IMR-90 (cell line): ENCODE measurements around the gene CCDC28B. TPM values are rescaled to one million over a fixed set of nuclear protein-coding genes. Genes with fewer than 3 reads are reported as not detected.
A peak's percentile ranks its signal among the peaks of the same experiment; 100 is the strongest.

ENCODE experiments used
- ATAC-seq: fragments of 200-7000 bp; cut with Tn5 transposase; 2 replicates; pipeline ENCODE4 v1.9.1; 2020; ENCODE audit warnings: low read depth, mild to moderate bottlenecking, moderate library complexity
- BruUV-seq: library from RNA; stranded (reverse); fragments of 400-500 nt; replicated peaks from 2 replicates; lab custom pipeline; 2021; lab: Mats Ljungman, UMichigan
- CTCF ChIA-PET: fragments of 300-600 bp; formaldehyde crosslinking; extraction: SDS; loops from one replicate; lab custom pipeline; 2021; ENCODE audit warnings: antibody characterized with exemption; lab: Yijun Ruan, JAX
- POLR2A ChIA-PET: fragments of 300-600 bp; sonication (Branson Sonifier 250); formaldehyde crosslinking; loops from one replicate; lab custom pipeline; 2022; ENCODE audit warnings: antibody characterized with exemption; ENCODE audit not compliant: unreplicated experiment; lab: Charles Lee
- DNase-seq: peaks from one replicate; pipeline ENCODE4 v3.0.0; 2013
- H2AFZ ChIP-seq: replicated peaks from 2 replicates; pipeline ENCODE3; 2013; ENCODE audit warnings: low read length, mild to moderate bottlenecking; ENCODE audit not compliant: poor library complexity
- H2AK5ac ChIP-seq: 2 replicates; pipeline ENCODE4 v1.6.1; 2013; ENCODE audit warnings: low read depth, low read length, inconsistent platforms
- H2AK9ac ChIP-seq: replicated peaks from 2 replicates; pipeline ENCODE3; 2013; ENCODE audit warnings: mild to moderate bottlenecking, low read depth, low read length, moderate library complexity; ENCODE audit not compliant: poor library complexity
- H2BK120ac ChIP-seq: 2 replicates; pipeline ENCODE4 v1.6.1; 2013; ENCODE audit warnings: low read depth, low read length, inconsistent platforms
- H2BK15ac ChIP-seq: 3 replicates; pipeline ENCODE4 v1.6.1; 2013; ENCODE audit warnings: low read depth, low read length, inconsistent platforms
- H2BK20ac ChIP-seq: 2 replicates; pipeline ENCODE4 v1.6.1; 2013; ENCODE audit warnings: low read depth, mild to moderate bottlenecking, inconsistent platforms, low read length, moderate library complexity
- H2BK5ac ChIP-seq: 2 replicates; pipeline ENCODE4 v1.6.1; 2013; ENCODE audit warnings: mild to moderate bottlenecking, low read depth, low read length, inconsistent platforms; ENCODE audit not compliant: poor library complexity, severe bottlenecking
- H3K14ac ChIP-seq: replicated peaks from 2 replicates; pipeline ENCODE4 v1.6.1; 2013; ENCODE audit warnings: low read depth, low read length, inconsistent platforms
- H3K18ac ChIP-seq: 2 replicates; pipeline ENCODE4 v1.6.1; 2013; ENCODE audit warnings: low read depth, low read length, control low read depth
- H3K23ac ChIP-seq: 2 replicates; pipeline ENCODE4 v1.6.1; 2013; ENCODE audit warnings: low read depth, low read length, inconsistent platforms
- H3K27ac ChIP-seq: 2 replicates; pipeline ENCODE4 v1.5.1; 2013; ENCODE audit warnings: mild to moderate bottlenecking, control low read depth, low read length; ENCODE audit not compliant: insufficient read depth
- H3K27me3 ChIP-seq: 2 replicates; pipeline ENCODE4 v1.6.1; 2013; ENCODE audit warnings: low read length; ENCODE audit not compliant: control insufficient read depth, insufficient read depth
- H3K36me3 ChIP-seq: 2 replicates; pipeline ENCODE4 v1.6.1; 2013; ENCODE audit warnings: low read length, mixed read lengths; ENCODE audit not compliant: control insufficient read depth, insufficient read depth
- H3K4ac ChIP-seq: 2 replicates; pipeline ENCODE4 v1.6.1; 2013; ENCODE audit warnings: low read depth, low read length, inconsistent platforms
- H3K4me1 ChIP-seq: 2 replicates; pipeline ENCODE4 v1.6.1; 2013; ENCODE audit warnings: low read length, mixed read lengths; ENCODE audit not compliant: control insufficient read depth, insufficient read depth
- H3K4me2 ChIP-seq: 2 replicates; pipeline ENCODE4 v1.6.1; 2013; ENCODE audit warnings: low read depth, mild to moderate bottlenecking, control low read depth, low read length, moderate library complexity
- H3K4me3 ChIP-seq: 2 replicates; pipeline ENCODE4 v1.5.1; 2013; ENCODE audit warnings: low read depth, mild to moderate bottlenecking, control low read depth, low read length, moderate library complexity; ENCODE audit not compliant: insufficient read depth
- H3K56ac ChIP-seq: 2 replicates; pipeline ENCODE4 v1.6.1; 2013; ENCODE audit warnings: low read length, inconsistent platforms; ENCODE audit not compliant: insufficient read depth; ENCODE audit errors: extremely low read depth
- H3K79me1 ChIP-seq, 2 experiments: 2 replicates each; pipeline ENCODE4 v1.6.1; 2013; ENCODE audit warnings: low read length in 2 of 2, inconsistent platforms in 1 of 2, low read depth in 1 of 2
- H3K9ac ChIP-seq: 2 replicates; pipeline ENCODE4 v1.6.1; 2013; ENCODE audit warnings: low read depth, low read length, control low read depth
- H3K9me1 ChIP-seq: 2 replicates; pipeline ENCODE4 v1.6.1; 2013; ENCODE audit warnings: low read length, inconsistent platforms; ENCODE audit not compliant: insufficient read depth
- H3K9me3 ChIP-seq: 2 replicates; pipeline ENCODE4 v1.6.1; 2013; ENCODE audit warnings: low read length; ENCODE audit not compliant: control insufficient read depth, insufficient read depth
- H4K20me1 ChIP-seq: 2 replicates; pipeline ENCODE4 v1.6.1; 2013; ENCODE audit warnings: low read length, inconsistent platforms; ENCODE audit not compliant: insufficient read depth
- H4K5ac ChIP-seq: 2 replicates; pipeline ENCODE4 v1.6.1; 2013; ENCODE audit warnings: mild to moderate bottlenecking, low read depth, low read length, control low read depth
- H4K8ac ChIP-seq, 2 experiments: 2 replicates each; pipeline ENCODE4 v1.6.1; 2013; ENCODE audit warnings: low read depth in 2 of 2, low read length in 2 of 2, control low read depth in 1 of 2, inconsistent platforms in 1 of 2
- H4K91ac ChIP-seq: 2 replicates; pipeline ENCODE4 v1.6.1; 2013; ENCODE audit warnings: low read depth, low read length, inconsistent platforms; ENCODE audit not compliant: insufficient read depth
- BHLHE40 ChIP-seq: fragments of 150-350 bp; IDR thresholded peaks from 2 replicates; pipeline ENCODE4 v1.6.1; 2016; ENCODE audit warnings: mild to moderate bottlenecking, low read depth, low read length
- CEBPB ChIP-seq: IDR thresholded peaks from 2 replicates; pipeline ENCODE4 v1.6.1; 2012; ENCODE audit warnings: low read depth, low read length, improper control_type of control experiment
- CHD1 ChIP-seq: IDR thresholded peaks from 2 replicates; pipeline ENCODE4 v1.6.1; 2012; ENCODE audit warnings: low read depth, low read length, improper control_type of control experiment
- CTCF ChIP-seq: conservative IDR thresholded peaks from 2 replicates; pipeline ENCODE4 v1.5.1; 2012; ENCODE audit warnings: mild to moderate bottlenecking, low read depth, low read length, improper control_type of control experiment
- ELK1 ChIP-seq: fragments of 150-350 bp; IDR thresholded peaks from 2 replicates; pipeline ENCODE4 v1.6.1; 2016; ENCODE audit warnings: low read depth, mild to moderate bottlenecking, low read length, moderate library complexity, borderline replicate concordance
- FOS ChIP-seq: fragments of 150-350 bp; IDR thresholded peaks from 2 replicates; pipeline ENCODE4 v1.6.1; 2016; ENCODE audit warnings: low read depth, low read length
- MAFK ChIP-seq: IDR thresholded peaks from 2 replicates; pipeline ENCODE4 v1.6.1; 2012; ENCODE audit warnings: low read depth, low read length, improper control_type of control experiment
- MAZ ChIP-seq: IDR thresholded peaks from 2 replicates; pipeline ENCODE4 v1.6.1; 2012; ENCODE audit warnings: low read depth, mild to moderate bottlenecking, low read length, improper control_type of control experiment, moderate library complexity, borderline replicate concordance
- MXI1 ChIP-seq: IDR thresholded peaks from 2 replicates; pipeline ENCODE4 v1.6.1; 2012; ENCODE audit warnings: low read depth, mild to moderate bottlenecking, low read length, moderate library complexity, borderline replicate concordance
- NFE2L2 ChIP-seq: fragments of 150-350 bp; IDR thresholded peaks from 2 replicates; pipeline ENCODE4 v1.6.1; 2016; ENCODE audit warnings: low read depth, mild to moderate bottlenecking, low read length
- POLR2A ChIP-seq: IDR thresholded peaks from 2 replicates; pipeline ENCODE4 v1.6.1; 2012; ENCODE audit warnings: mild to moderate bottlenecking, low read depth, low read length
- RAD21 ChIP-seq: IDR thresholded peaks from 2 replicates; pipeline ENCODE4 v1.6.1; 2012; ENCODE audit warnings: low read length, improper control_type of control experiment
- RCOR1 ChIP-seq: IDR thresholded peaks from 2 replicates; pipeline ENCODE4 v1.6.1; 2012; ENCODE audit warnings: mild to moderate bottlenecking, low read length, improper control_type of control experiment; ENCODE audit not compliant: insufficient replicate concordance
- RFX5 ChIP-seq: IDR thresholded peaks from 2 replicates; pipeline ENCODE4 v1.8.0; 2012; ENCODE audit warnings: low read depth, mild to moderate bottlenecking, low read length, moderate library complexity
- SMC3 ChIP-seq: fragments of 150-350 bp; IDR thresholded peaks from 2 replicates; pipeline ENCODE4 v1.6.1; 2016; ENCODE audit warnings: low read depth, mild to moderate bottlenecking, antibody characterized with exemption, low read length, moderate library complexity
- USF2 ChIP-seq: fragments of 150-350 bp; IDR thresholded peaks from 2 replicates; pipeline ENCODE4 v1.6.1; 2017; ENCODE audit warnings: mild to moderate bottlenecking, antibody characterized with exemption, low read length, low read depth
- WGBS, 2 experiments: methylation state at CpG; one replicate each; pipeline versions ENCODE4 v1.1.5 to v1.1.7; 2013; ENCODE audit warnings: missing lambda C conversion rate in 2 of 2; ENCODE audit not compliant: insufficient read length in 1 of 2; ENCODE audit errors: extremely low coverage in 2 of 2; 5-methylcytosine and 5-hydroxymethylcytosine counted together
- dilution Hi-C: fragments of 300-500 bp; cut with HindIII; formaldehyde crosslinking; loops from one replicate; pipeline ENCODE4 v1.14.3; 2018; ENCODE audit warnings: low sequenced_read_pairs; ENCODE audit not compliant: unreplicated experiment
- in situ Hi-C: fragments of 300-500 bp; cut with MboI; formaldehyde crosslinking; loops from 3 replicates; pipeline ENCODE4 v1.14.3; 2019; ENCODE audit warnings: low sequenced_read_pairs, inconsistent platforms, mixed read lengths
- intact Hi-C: fragments of 100-400 bp; cut with micrococcal nuclease; formaldehyde crosslinking; loops from 2 replicates; pipeline ENCODE4 v1.10.0; 2022
- polyA plus RNA-seq, 3 experiments: library from polyadenylated mRNA; depleted of rRNA; stranded (reverse); fragments of >200 nt; gene quantifications; 2 replicates each; pipeline ENCODE4 v1.2.3, GENCODE V29; 2012; ENCODE audit warnings: low replicate concordance in 1 of 3
- total RNA-seq: library from RNA; depleted of rRNA; stranded (reverse); fragments of >200 nt; gene quantifications from 2 replicates; pipeline ENCODE4 v1.2.3, GENCODE V29; 2012

The CCDC28B gene
- total and polyA plus RNA-seq, 2 of the 4 experiments (the other 2 are of a cell fraction) = 17.2 to 18.4 TPM

- H3K14ac ChIP-seq = no peak overlapping the region
- ChIA-PET CTCF (no interaction called here), POLR2A (no interaction called here)
- peaks cover 10% of the 10 kb centered on the region; the same call in 1 of the 2 replicates for H3K9me1 ChIP-seq
- no peak overlapping the region for H3K4ac ChIP-seq
- no TSS peak for BruUV-seq
- H2BK120ac ChIP-seq = no peak overlapping the region; the same call in 1 of the 2 replicates
- DNase-seq = no peak
- no peak overlapping the region for H3K27ac ChIP-seq
- peaks cover 73% of the 10 kb centered on the region for H3K36me3 ChIP-seq
- H2AFZ ChIP-seq = no peak overlapping the region
- no peak overlapping the region for H3K56ac ChIP-seq
- no peak for TF ChIP-seq BHLHE40
- no peak for TF ChIP-seq SMC3
- no peak for TF ChIP-seq POLR2A
- no peak for TF ChIP-seq ELK1
- TF ChIP-seq CTCF = no peak
- no peak for TF ChIP-seq CEBPB
- no peak for TF ChIP-seq CHD1
- no peak for TF ChIP-seq RCOR1
- TF ChIP-seq USF2 = no peak
- TF ChIP-seq MAZ = no peak
- TF ChIP-seq MAFK = no peak
- TF ChIP-seq RFX5 = no peak
- TF ChIP-seq FOS = no peak
- TF ChIP-seq RAD21 = no peak
- TF ChIP-seq NFE2L2 = no peak
- no peak for TF ChIP-seq MXI1
- intact Hi-C loops = no loop called here
- H3K4me2 ChIP-seq = no peak overlapping the region
- no peak overlapping the region for H2BK20ac ChIP-seq
- H3K4me3 ChIP-seq = no peak overlapping the region
- H3K79me1 ChIP-seq = peaks cover 35 to 70% of the 10 kb centered on the region in 2 experiments
- H3K9me3 ChIP-seq = no peaks in the 10 kb centered on the region
- H2BK15ac ChIP-seq = no peak overlapping the region
- H3K9ac ChIP-seq = no peak overlapping the region
- H3K4me1 ChIP-seq = peaks cover 16% of the 10 kb centered on the region
- no peak for ATAC-seq
- 0 out of 2 replicates have a peak overlapping the region, but pooled peaks have one; percentile 15 for H4K91ac ChIP-seq
- H4K5ac ChIP-seq = no peak overlapping the region
- H3K18ac ChIP-seq = no peak overlapping the region
- peaks cover 48% of the 10 kb centered on the region for H4K20me1 ChIP-seq
- dilution Hi-C loops = no loop called here
- H3K27me3 ChIP-seq = no peaks in the 10 kb centered on the region
- H2BK5ac ChIP-seq = no peak overlapping the region
- peak overlapping the region; percentile 52; the same call in 1 of the 2 replicates for H3K23ac ChIP-seq
- H2AK9ac ChIP-seq = no peak overlapping the region
- WGBS, 2 experiments = no CpG with 5 or more reads among the region's 2 CpGs
- H4K8ac ChIP-seq = no peak overlapping the region; a peak in 1 of 4 replicates
- in situ Hi-C loops = no loop called here
- H2AK5ac ChIP-seq = no peak overlapping the region
These were observed 13.9 kb upstream of the CCDC28B start for GRCh38 chr1:32186491-32186890.
